HG02981 (cell line): Measurements from ENCODE around the gene NCCRP1.

Experiments used
- ATAC-seq: cut with Tn5 transposase; IDR thresholded peaks from one replicate; pipeline ENCODE4 v1.9.1; 2021; ENCODE audit warnings: mild to moderate bottlenecking, moderate library complexity; ENCODE audit not compliant: unreplicated experiment

The NCCRP1 gene

GRCh38 chr19:39178296-39179006 is 18.3 kb upstream of the NCCRP1 start:
- ATAC-seq, result no peak

GRCh38 chr19:39179754-39180153 is 17.0 kb upstream of the NCCRP1 start:
- no peak for ATAC-seq

GRCh38 chr19:39180749-39181148 is 16.0 kb upstream of the NCCRP1 start:
- ATAC-seq, result no peak

GRCh38 chr19:39181500-39182173 is 15.1 kb upstream of the NCCRP1 start:
- ATAC-seq, result no peak

- ATAC-seq, result no peak
These were observed 14.6 kb upstream of the NCCRP1 start for GRCh38 chr19:39182174-39182505.

- ATAC-seq, result no peak
These were observed 13.7 kb upstream of the NCCRP1 start for GRCh38 chr19:39183104-39183503.

GRCh38 chr19:39186391-39186790 is 10.4 kb upstream of the NCCRP1 start:
- ATAC-seq, result no peak

- no peak for ATAC-seq
These were observed 9.2 kb upstream of the NCCRP1 start for GRCh38 chr19:39187552-39187943.

GRCh38 chr19:39188960-39189359 is 7.8 kb upstream of the NCCRP1 start:
- ATAC-seq, result no peak

- ATAC-seq, result no peak
These were observed 6.0 kb upstream of the NCCRP1 start for GRCh38 chr19:39190768-39191167.

GRCh38 chr19:39192846-39193245 is 3.9 kb upstream of the NCCRP1 start:
- no peak for ATAC-seq

- ATAC-seq, result no peak
These were observed 3.0 kb upstream of the NCCRP1 start for GRCh38 chr19:39193803-39194202.

- ATAC-seq, result no peak
These were observed 1.8 kb upstream of the NCCRP1 start for GRCh38 chr19:39194832-39195542.

GRCh38 chr19:39195755-39196154 is 1.0 kb upstream of the NCCRP1 start:
- ATAC-seq, result no peak

GRCh38 chr19:39196320-39196719 is 444 bp upstream of the NCCRP1 start:
- no peak for ATAC-seq

- ATAC-seq, result no peak
These were observed 1.0 kb downstream of the NCCRP1 start for GRCh38 chr19:39197808-39198207.

- ATAC-seq, result no peak
These were observed 2.3 kb downstream of the NCCRP1 start for GRCh38 chr19:39199025-39199424.

- ATAC-seq, result no peak
These were observed 3.5 kb downstream of the NCCRP1 start for GRCh38 chr19:39200066-39200802.

- no peak for ATAC-seq
These were observed 4.0 kb downstream of the NCCRP1 start for GRCh38 chr19:39200803-39201115.

GRCh38 chr19:39202998-39203355 is 6.2 kb downstream of the NCCRP1 start:
- no peak for ATAC-seq
